Mucosa of rectum (tissue), 2 donors: Measurements from ENCODE around the gene ST7.
"Not testable (repeated sequence)": the region's sequence is repeated elsewhere in the genome, so short reads cannot be mapped to it uniquely, and the experiment has no call there.

Experiments used
- H3K27ac ChIP-seq, 2 donors: one replicate each; pipeline ENCODE4 v1.7.0; 2013; ENCODE audit warnings: inconsistent platforms in 2 of 2, low read depth in 2 of 2, low read length in 2 of 2
- H3K27me3 ChIP-seq, 2 donors: one replicate each; pipeline ENCODE4 v1.7.0; 2013; ENCODE audit warnings: low read length in 2 of 2; ENCODE audit not compliant: control insufficient read depth in 2 of 2, insufficient read depth in 2 of 2
- H3K36me3 ChIP-seq, 2 donors: one replicate each; pipeline ENCODE4 v1.7.0; 2013; ENCODE audit warnings: low read length in 2 of 2; ENCODE audit not compliant: control insufficient read depth in 2 of 2, insufficient read depth in 2 of 2
- H3K4me1 ChIP-seq, 2 donors: one replicate each; pipeline ENCODE4 v1.7.0; 2013; ENCODE audit warnings: low read length in 2 of 2, mild to moderate bottlenecking in 1 of 2; ENCODE audit not compliant: control insufficient read depth in 2 of 2, insufficient read depth in 2 of 2
- H3K4me3 ChIP-seq, 2 donors: one replicate each; pipeline ENCODE4 v1.7.0; 2013; ENCODE audit warnings: low read length in 2 of 2
- H3K9ac ChIP-seq, 2 donors: one replicate each; pipeline ENCODE4 v1.7.0; 2013; ENCODE audit warnings: low read length in 2 of 2, low read depth in 1 of 2, mild to moderate bottlenecking in 1 of 2
- H3K9me3 ChIP-seq, 2 donors: one replicate each; pipeline ENCODE4 v1.7.0; 2013; ENCODE audit warnings: low read length in 2 of 2; ENCODE audit not compliant: control insufficient read depth in 2 of 2
- donor health status: healthy.
- donor health status: Normal muscosa, but diverticular disease.

Gene ST7

DNA sequence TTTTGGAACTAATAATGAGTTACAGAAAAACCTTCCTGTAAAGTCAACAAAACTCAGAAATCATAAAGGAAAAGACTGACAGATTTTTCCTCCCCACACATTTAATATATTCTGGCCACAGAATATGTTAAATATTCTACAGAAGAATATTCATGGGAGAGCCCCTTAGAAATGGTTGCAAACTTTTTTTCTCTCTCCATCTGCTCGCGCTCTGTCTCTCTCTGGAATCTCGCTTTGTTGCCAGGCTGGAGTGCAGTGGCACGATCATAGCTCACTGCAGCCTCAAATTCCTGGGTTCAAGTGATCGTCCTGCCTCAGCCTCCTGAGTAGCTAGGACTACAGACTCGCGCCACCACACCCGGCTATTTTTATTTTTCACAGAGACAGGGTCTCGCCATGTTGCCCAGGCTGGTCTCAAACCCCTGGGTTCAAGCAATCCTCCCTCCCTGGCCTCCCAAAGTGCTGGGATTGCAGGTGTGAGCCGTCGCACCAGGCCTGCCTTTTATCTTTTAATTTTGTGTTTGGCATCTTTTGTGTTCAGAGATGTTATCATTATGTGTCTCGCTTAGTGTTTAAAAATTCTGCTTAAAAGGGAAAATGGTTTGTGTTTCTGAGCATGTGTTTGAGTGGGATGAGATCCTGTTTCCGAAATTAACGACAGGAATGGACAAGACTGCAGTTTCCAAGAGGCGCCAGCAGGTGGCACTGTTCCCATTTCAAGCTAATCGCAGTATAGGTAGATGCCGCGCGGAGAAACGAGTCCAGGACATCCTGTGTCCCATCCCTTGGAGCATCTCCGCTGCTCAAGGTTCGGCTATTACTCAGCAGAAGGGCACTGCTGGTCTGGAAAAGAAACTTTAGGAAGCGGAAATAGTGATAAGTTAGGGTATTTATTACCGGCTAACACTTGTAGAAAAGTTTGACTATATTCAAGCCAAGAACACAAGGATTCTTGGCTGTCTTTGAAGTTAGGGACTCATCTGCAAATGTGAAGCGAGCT lies 23.1 kb upstream of the ST7 start:
- Histone ChIP-seq H3K4me3 (no peak overlapping the region), H3K9me3 (no peaks in the 10 kb centered on the region), H3K4me1 (peaks cover 0 to 4% of the 10 kb centered on the region in 2 donors), H3K27ac (no peak overlapping the region), H3K27me3 (no peaks in the 10 kb centered on the region), H3K36me3 (no peaks in the 10 kb centered on the region), H3K9ac (no peak overlapping the region)

DNA sequence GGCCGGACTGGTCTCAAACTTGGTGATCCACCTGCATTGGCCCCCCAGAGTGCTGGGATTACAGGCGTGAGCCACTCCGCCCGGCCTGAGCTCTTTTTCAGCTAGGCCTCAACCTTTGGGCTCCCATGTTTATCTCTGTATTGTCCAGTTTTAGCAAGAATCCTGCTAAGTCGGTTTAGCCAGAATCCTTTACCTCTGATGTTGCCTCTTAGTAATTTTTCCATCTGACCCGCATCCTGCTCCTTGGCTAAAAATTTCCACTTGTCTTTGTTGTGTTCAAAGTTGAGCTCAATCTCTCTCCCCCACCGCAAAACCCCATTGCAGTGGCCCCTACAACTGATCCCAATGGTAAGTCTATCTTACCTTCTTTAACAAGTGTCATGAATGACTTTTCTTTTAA lies 20.7 kb upstream of the ST7 start:
- Histone ChIP-seq H3K27ac (no peak overlapping the region), H3K4me3 (no peak overlapping the region), H3K9me3 (no peaks in the 10 kb centered on the region), H3K27me3 (no peaks in the 10 kb centered on the region), H3K36me3 (no peaks in the 10 kb centered on the region), H3K9ac (no peak overlapping the region), H3K4me1 (peaks cover 0 to 4% of the 10 kb centered on the region in 2 donors)

DNA sequence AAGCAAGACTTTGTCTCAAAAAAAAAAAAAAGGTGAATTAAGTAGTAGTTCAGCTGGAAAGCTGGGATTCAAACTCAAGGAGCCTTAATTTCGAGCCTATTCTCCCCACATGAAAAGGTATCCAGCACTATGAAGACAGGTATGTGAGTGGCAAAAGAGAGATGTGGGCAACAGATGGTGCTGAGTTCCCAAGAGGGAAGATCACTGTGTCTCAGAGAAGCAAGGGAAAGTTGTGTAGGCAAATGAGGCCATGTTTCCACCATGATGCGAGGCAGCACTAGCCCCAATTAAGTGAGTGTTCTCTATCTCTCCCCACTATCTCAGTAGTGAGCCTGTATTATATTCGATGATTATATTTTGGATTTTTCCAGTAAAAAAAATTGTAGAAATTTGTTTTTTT lies 19.8 kb upstream of the ST7 start:
- Histone ChIP-seq H3K9me3 (no peaks in the 10 kb centered on the region), H3K9ac (no peak overlapping the region), H3K4me3 (no peak overlapping the region), H3K27me3 (no peaks in the 10 kb centered on the region), H3K4me1 (peaks cover 0 to 4% of the 10 kb centered on the region in 2 donors), H3K27ac (no peak overlapping the region), H3K36me3 (no peaks in the 10 kb centered on the region)

DNA sequence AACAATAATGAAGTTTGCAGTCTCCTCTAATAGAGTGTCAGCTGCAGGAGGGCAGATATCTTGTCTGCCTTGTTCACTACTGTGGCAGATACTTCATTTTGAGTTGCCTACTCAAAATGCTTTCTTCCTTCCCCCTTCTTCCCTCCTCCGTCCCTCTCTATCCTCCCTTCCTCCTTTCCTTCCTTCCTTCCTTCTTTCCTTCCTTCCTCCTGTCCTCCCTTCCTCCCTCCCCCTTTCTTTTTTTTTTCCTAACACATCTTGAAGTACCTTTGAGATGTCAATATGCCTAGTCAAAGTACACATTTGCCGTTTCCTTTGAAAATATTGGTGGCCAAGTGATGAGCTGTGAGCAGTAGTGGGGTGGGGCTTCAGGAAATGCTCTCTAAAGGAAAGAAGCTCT lies 18.7 kb upstream of the ST7 start:
- Histone ChIP-seq H3K27me3 (no peaks in the 10 kb centered on the region), H3K4me3 (no peak overlapping the region), H3K9ac (no peak overlapping the region), H3K4me1 (peaks cover 0 to 4% of the 10 kb centered on the region in 2 donors), H3K36me3 (no peaks in the 10 kb centered on the region), H3K27ac (no peak overlapping the region), H3K9me3 (no peaks in the 10 kb centered on the region)

DNA sequence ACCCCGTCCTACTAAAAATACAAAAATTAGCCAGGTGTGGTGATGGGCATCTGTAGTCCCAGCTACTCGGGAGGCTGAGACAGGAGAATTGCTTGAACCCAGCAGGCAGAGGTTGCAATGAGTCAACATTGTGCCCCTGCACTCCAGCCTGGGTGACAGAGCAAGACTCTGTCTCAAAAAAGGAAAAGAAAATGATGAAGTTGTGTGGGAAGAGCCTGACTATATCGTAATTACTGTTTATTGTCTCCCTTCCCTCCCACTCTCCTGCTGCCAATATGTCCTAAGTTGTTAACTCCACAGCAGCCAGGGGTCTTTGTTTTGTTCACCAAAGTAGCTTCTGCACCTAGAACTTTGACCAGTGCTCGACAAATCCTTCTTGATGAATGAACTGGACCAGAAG lies 16.5 kb upstream of the ST7 start:
- not testable (repeated sequence) for H3K9me3 ChIP-seq, H3K4me1 ChIP-seq, H3K36me3 ChIP-seq, H3K4me3 ChIP-seq, H3K27ac ChIP-seq, H3K9ac ChIP-seq, H3K27me3 ChIP-seq

DNA sequence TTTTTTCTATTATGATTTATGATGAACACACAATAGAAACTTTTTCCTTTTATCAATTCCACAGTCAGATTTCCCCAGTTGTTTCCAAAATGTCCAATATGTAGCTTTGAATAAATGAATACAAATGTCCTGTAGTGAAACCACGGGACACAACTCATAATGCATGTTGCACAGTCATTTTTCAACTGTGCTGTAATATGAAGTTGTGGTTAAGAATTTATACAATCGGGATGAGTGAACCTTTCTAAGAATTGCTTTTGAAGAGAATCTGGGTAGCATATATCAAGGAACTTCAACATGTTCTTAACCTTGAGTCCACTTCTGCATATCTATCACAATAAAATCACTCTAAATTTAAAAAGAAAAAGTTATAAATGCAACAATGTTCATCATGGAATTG lies 14.6 kb upstream of the ST7 start:
- Histone ChIP-seq H3K27me3 (no peaks in the 10 kb centered on the region), H3K9ac (no peak overlapping the region), H3K36me3 (no peaks in the 10 kb centered on the region), H3K4me3 (no peak overlapping the region), H3K27ac (no peak overlapping the region), H3K4me1 (no peaks in the 10 kb centered on the region), H3K9me3 (no peaks in the 10 kb centered on the region)

DNA sequence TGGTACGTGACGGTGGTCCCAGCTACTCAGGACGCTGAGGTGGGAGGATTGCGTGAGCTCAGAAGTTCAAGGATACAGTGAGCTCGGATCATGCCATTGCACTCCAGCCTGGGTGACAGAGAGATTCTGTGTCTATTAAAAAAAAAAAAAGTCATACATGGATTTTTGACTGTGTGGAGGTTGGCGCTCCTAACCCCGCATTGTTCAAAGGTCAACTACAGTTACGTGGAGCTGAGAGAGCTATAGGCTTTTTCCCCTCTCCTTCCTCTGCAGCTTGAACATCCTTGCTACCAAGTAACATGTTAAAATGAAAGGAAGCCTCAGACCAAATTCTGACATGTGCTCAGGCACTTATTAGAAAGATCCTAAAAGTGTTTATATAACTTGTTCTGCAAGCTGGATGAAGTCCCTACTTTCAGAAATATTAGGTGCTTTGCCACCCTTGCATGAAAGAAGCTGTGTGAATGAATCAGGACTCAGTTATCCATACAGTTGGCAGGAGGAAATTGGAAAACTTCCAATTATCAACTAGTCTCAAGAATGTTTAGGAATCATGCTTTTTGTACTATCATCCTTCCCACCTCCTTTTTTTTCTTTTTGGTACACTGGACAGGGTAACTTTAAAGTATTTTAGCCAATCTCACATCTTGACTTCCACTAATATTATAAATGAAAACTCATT lies 12.5 kb upstream of the ST7 start:
- Histone ChIP-seq H3K4me3 (no peak overlapping the region), H3K9me3 (no peaks in the 10 kb centered on the region), H3K9ac (no peak overlapping the region), H3K36me3 (no peaks in the 10 kb centered on the region), H3K27ac (no peak overlapping the region), H3K4me1 (no peaks in the 10 kb centered on the region), H3K27me3 (no peaks in the 10 kb centered on the region)

DNA sequence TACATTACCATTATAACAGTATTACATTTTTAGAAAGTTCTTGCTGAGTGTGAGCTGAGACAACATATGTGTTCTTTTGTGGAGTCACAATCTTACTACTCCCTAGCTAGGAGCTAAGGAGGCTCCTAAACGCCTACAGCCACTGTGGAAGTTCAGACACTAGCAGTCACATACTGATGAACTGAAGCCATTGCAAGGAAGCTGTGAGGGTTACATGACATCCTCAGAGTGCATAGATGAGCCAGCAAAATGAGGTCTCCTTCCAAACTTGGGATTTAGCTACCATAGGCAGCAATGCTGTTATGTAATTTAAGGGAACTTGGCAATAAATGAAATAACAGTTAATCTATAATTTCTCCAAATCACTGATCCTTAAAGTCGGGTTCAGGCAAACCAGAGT lies 10.8 kb upstream of the ST7 start:
- Histone ChIP-seq H3K27me3 (no peaks in the 10 kb centered on the region), H3K4me3 (no peak overlapping the region), H3K27ac (no peak overlapping the region), H3K36me3 (no peaks in the 10 kb centered on the region), H3K4me1 (no peaks in the 10 kb centered on the region), H3K9ac (no peak overlapping the region), H3K9me3 (no peaks in the 10 kb centered on the region)

DNA sequence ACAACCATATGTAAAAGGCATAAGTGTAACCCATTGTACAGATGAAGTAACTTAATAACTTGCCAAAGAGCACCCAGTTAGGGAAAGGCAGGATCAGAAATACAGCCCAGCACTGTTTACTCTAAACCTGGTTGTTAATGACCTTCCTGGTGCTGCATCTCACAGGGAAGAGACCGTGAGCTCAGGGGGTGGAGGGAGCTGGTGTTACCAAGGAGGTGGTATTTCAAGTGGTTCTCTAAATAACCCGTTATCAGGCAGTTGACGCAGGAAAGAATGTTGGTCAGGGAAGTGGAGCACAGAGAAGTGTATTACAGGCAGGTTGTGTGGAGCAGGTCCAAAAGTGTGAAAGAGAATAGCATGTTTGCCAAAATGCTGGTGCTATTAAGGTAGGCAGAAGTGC lies 4.4 kb upstream of the ST7 start:
- Histone ChIP-seq H3K9me3 (no peaks in the 10 kb centered on the region), H3K36me3 (no peaks in the 10 kb centered on the region), H3K27me3 (no peaks in the 10 kb centered on the region), H3K9ac (no peak overlapping the region), H3K4me1 (peaks cover 6 to 8% of the 10 kb centered on the region in 2 donors), H3K27ac (no peak overlapping the region), H3K4me3 (no peak overlapping the region)
